Mammary epithelial cell (primary cell): ENCODE data around the gene TCF4.

Experiments used
- EZH2 ChIP-seq: IDR thresholded peaks from 2 replicates; pipeline ENCODE4 v1.6.1; 2012; ENCODE audit warnings: low read length, inconsistent platforms, borderline replicate concordance
- TF ChIP-seq, protein P1 (sequence below), 2 donors: IDR thresholded peaks in 1 of 2; conservative IDR thresholded peaks in 1 of 2; 2 replicates each; pipeline ENCODE4 v1.5.1; 2011 to 2012; ENCODE audit warnings: inconsistent platforms in 2 of 2, low read length in 2 of 2, mild to moderate bottlenecking in 2 of 2, control low read depth in 1 of 2, low read depth in 1 of 2; ENCODE audit not compliant: insufficient read depth in 1 of 2; ENCODE audit errors: extremely low read depth in 1 of 2

- TF ChIP-seq, protein P1, sequence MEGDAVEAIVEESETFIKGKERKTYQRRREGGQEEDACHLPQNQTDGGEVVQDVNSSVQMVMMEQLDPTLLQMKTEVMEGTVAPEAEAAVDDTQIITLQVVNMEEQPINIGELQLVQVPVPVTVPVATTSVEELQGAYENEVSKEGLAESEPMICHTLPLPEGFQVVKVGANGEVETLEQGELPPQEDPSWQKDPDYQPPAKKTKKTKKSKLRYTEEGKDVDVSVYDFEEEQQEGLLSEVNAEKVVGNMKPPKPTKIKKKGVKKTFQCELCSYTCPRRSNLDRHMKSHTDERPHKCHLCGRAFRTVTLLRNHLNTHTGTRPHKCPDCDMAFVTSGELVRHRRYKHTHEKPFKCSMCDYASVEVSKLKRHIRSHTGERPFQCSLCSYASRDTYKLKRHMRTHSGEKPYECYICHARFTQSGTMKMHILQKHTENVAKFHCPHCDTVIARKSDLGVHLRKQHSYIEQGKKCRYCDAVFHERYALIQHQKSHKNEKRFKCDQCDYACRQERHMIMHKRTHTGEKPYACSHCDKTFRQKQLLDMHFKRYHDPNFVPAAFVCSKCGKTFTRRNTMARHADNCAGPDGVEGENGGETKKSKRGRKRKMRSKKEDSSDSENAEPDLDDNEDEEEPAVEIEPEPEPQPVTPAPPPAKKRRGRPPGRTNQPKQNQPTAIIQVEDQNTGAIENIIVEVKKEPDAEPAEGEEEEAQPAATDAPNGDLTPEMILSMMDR (conservative IDR thresholded peaks at IDR 0.05 in 1 of 2, IDR thresholded peaks at IDR 0.05 in 1 of 2; ENCODE audit: extremely low read depth in 1 of 2, insufficient read depth in 1 of 2, low read depth in 1 of 2, low read length in 2 of 2), result no peak
- no peak for TF ChIP-seq EZH2
Observed at GRCh38 chr18:55421308-55421614, 166.7 kb downstream of the TCF4 start.
